Measurements from ENCODE around the gene RDH5. TPM values are rescaled to one million over a fixed set of nuclear protein-coding genes. Genes with fewer than 3 reads are reported as not detected.

RDH5 gene
- total and polyA plus RNA-seq, 10 donors = 4.7 to 17.4 (median 12.9) TPM

GRCh38 chr12:55711786-55712553 lies 8.2 kb upstream of the RDH5 start:
- peaks cover 21 to 57% (median 40%) of the 10 kb centered on the region in 6 donors for H3K4me1 ChIP-seq
- H3K36me3 ChIP-seq = no peaks in the 10 kb centered on the region
- H3K27ac ChIP-seq = peak overlapping the region in 4 of 8 donors; percentile 13 to 51 (median 46)
- no peaks in the 10 kb centered on the region for H3K9me3 ChIP-seq
- no peak overlapping the region for H3K4me3 ChIP-seq
- H3K27me3 ChIP-seq (replicated peaks in 1 of 7) = peaks cover 0 to 26% (median 0%) of the 10 kb centered on the region in 7 donors
- 75 to 89% (median 81%) methylated on average over 4 of the region's 4 CpGs for WGBS, 5 donors
- peak; percentile 39 for DNase-seq
- no peak for TF ChIP-seq POLR2AphosphoS5 (IDR thresholded peaks at IDR 0.05)
- TF ChIP-seq, protein P1, sequence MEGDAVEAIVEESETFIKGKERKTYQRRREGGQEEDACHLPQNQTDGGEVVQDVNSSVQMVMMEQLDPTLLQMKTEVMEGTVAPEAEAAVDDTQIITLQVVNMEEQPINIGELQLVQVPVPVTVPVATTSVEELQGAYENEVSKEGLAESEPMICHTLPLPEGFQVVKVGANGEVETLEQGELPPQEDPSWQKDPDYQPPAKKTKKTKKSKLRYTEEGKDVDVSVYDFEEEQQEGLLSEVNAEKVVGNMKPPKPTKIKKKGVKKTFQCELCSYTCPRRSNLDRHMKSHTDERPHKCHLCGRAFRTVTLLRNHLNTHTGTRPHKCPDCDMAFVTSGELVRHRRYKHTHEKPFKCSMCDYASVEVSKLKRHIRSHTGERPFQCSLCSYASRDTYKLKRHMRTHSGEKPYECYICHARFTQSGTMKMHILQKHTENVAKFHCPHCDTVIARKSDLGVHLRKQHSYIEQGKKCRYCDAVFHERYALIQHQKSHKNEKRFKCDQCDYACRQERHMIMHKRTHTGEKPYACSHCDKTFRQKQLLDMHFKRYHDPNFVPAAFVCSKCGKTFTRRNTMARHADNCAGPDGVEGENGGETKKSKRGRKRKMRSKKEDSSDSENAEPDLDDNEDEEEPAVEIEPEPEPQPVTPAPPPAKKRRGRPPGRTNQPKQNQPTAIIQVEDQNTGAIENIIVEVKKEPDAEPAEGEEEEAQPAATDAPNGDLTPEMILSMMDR (IDR thresholded peaks at IDR 0.05 in 8 of 11, conservative IDR thresholded peaks at IDR 0.05 in 3 of 11) = no peak
- no peak for TF ChIP-seq POLR2A (IDR thresholded peaks at IDR 0.05)
- intact Hi-C loops (cut with DNase I; ENCODE audit: low total_unique reads) = no loop called here

DNA sequence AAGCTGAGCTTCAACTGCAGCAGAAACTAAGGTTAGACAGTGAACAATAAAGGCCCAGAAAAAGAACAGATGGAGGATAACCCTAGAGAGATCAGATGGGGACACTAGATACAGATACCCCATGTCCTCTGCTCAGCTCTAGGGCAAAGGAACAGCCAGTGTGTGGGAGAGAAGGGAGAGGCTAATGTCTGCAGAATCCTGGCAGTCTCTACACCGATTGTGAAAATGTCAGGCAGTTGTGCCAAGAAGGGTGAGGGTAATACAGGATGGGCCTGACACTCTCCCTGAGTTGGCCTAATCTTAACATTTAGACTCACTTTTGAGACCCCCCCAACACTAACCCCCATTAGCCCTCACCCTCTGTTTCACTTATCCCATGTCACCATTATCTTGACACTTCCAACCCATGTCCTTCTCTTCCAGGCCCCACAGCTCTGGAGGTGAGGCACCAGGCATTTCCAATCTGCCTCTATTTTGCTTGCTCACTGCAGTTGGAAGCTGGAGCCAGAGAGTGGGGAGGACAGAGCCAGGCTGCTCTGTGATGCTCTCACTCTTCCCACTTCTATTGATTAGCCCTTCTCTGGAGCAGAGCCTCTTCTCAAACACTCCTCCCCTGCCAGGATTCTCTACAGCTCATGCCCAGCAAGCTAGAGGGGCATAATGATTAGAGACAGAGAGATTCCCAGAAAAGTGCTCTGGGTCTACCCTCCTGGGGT lies 7.3 kb upstream of the RDH5 start:
- Histone ChIP-seq H3K9me3 (no peaks in the 10 kb centered on the region), H3K27me3 (replicated peaks in 1 of 7) (peaks cover 0 to 17% (median 0%) of the 10 kb centered on the region in 7 donors), H3K27ac (peak overlapping the region in 3 of 8 donors; percentile 13 to 50 (median 43)), H3K36me3 (peaks cover 0 to 3% (median 0%) of the 10 kb centered on the region in 6 donors), H3K4me1 (peaks cover 28 to 57% (median 41%) of the 10 kb centered on the region in 6 donors), H3K4me3 (no peak overlapping the region)
- TF ChIP-seq POLR2AphosphoS5 (IDR thresholded peaks at IDR 0.05) = no peak
- TF ChIP-seq POLR2A (IDR thresholded peaks at IDR 0.05) = no peak
- TF ChIP-seq, protein P1 (IDR thresholded peaks at IDR 0.05 in 8 of 11, conservative IDR thresholded peaks at IDR 0.05 in 3 of 11) = no peak
- intact Hi-C loops (cut with DNase I; ENCODE audit: low total_unique reads) = no loop called here
- 62 to 94% (median 71%) methylated on average over 1 of the region's 1 CpG for WGBS, 5 donors
- DNase-seq = peak; percentile 18

DNA sequence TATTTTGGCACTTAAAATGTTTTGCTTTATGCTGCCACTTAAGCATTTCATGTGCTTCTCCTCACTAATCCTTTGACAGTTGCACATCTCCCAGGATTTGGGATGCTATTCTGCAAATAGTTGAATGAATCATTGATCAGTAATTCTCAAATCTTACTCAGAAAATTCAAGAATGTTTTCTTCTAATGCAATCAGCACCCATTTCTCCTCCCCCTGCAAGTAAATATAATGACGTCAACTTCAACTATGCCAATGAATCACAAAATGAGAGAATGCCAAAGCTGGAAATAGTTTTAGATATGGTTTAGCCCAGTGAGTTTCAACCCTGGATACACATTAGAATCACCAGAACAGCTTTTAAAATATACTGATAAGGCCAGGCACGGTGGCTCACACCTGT lies 6.5 kb upstream of the RDH5 start:
- Histone ChIP-seq H3K4me1 (peaks cover 26 to 57% (median 41%) of the 10 kb centered on the region in 6 donors), H3K27ac (no peak overlapping the region), H3K9me3 (no peaks in the 10 kb centered on the region), H3K27me3 (replicated peaks in 1 of 7) (peaks cover 0 to 10% (median 0%) of the 10 kb centered on the region in 7 donors), H3K36me3 (peaks cover 0 to 12% (median 0%) of the 10 kb centered on the region in 6 donors), H3K4me3 (no peak overlapping the region)
- TF ChIP-seq POLR2AphosphoS5 (IDR thresholded peaks at IDR 0.05) = no peak
- TF ChIP-seq POLR2A (IDR thresholded peaks at IDR 0.05) = no peak
- TF ChIP-seq, protein P1 (IDR thresholded peaks at IDR 0.05 in 8 of 11, conservative IDR thresholded peaks at IDR 0.05 in 3 of 11) = no peak
- 81 to 91% (median 87%) methylated on average over 2 of the region's 2 CpGs for WGBS, 5 donors
- DNase-seq = no peak
- intact Hi-C loops (cut with DNase I; ENCODE audit: low total_unique reads) = no loop called here
